Stomach smooth muscle (tissue), 2 donors: Measurements from ENCODE around the gene RRP9.

Source experiments
- H3K27ac ChIP-seq: one replicate; pipeline ENCODE4 v1.7.0; 2013; ENCODE audit warnings: mild to moderate bottlenecking, low read length, inconsistent platforms
- H3K27me3 ChIP-seq, 2 donors: one replicate each; pipeline ENCODE4 v1.7.0; 2013; ENCODE audit warnings: low read length in 2 of 2; ENCODE audit not compliant: insufficient read depth in 2 of 2, control insufficient read depth in 1 of 2
- H3K36me3 ChIP-seq, 2 donors: one replicate each; pipeline ENCODE4 v1.7.0; 2013; ENCODE audit warnings: low read length in 2 of 2; ENCODE audit not compliant: control insufficient read depth in 2 of 2, insufficient read depth in 2 of 2
- H3K4me1 ChIP-seq: one replicate; pipeline ENCODE4 v1.7.0; 2013; ENCODE audit warnings: low read length; ENCODE audit not compliant: control insufficient read depth, insufficient read depth
- H3K4me3 ChIP-seq, 2 donors: one replicate each; pipeline ENCODE4 v1.7.0; 2013; ENCODE audit warnings: low read length in 2 of 2
- H3K9ac ChIP-seq, 2 donors: one replicate each; pipeline ENCODE4 v1.7.0; 2013; ENCODE audit warnings: low read length in 2 of 2, mild to moderate bottlenecking in 1 of 2
- H3K9me3 ChIP-seq, 2 donors: one replicate each; pipeline ENCODE4 v1.7.0; 2013; ENCODE audit warnings: low read length in 2 of 2; ENCODE audit not compliant: control insufficient read depth in 2 of 2
- donor health status: healthy.
- donor health status: Pancreatic carcinoma.

The RRP9 gene

GRCh38 chr3:51894391-51894790, 47.3 kb downstream of the RRP9 start:
- Histone ChIP-seq H3K27me3 (peaks cover 6 to 7% of the 10 kb centered on the region in 2 donors), H3K36me3 (no peaks in the 10 kb centered on the region), H3K4me3 (no peak overlapping the region), H3K27ac (no peak overlapping the region), H3K9ac (no peak overlapping the region), H3K9me3 (no peaks in the 10 kb centered on the region), H3K4me1 (no peaks in the 10 kb centered on the region)

- H3K4me3 ChIP-seq = no peak overlapping the region
- H3K9me3 ChIP-seq = no peaks in the 10 kb centered on the region
- H3K36me3 ChIP-seq = no peaks in the 10 kb centered on the region
- no peak overlapping the region for H3K27ac ChIP-seq
- H3K9ac ChIP-seq = no peak overlapping the region
- no peaks in the 10 kb centered on the region for H3K4me1 ChIP-seq
- peaks cover 2 to 6% of the 10 kb centered on the region in 2 donors for H3K27me3 ChIP-seq
Observed at GRCh38 chr3:51891242-51892039, 50.3 kb downstream of the RRP9 start.

- H3K36me3 ChIP-seq = no peaks in the 10 kb centered on the region
- H3K9ac ChIP-seq = no peak overlapping the region
- H3K27ac ChIP-seq = no peak overlapping the region
- peaks cover 0 to 2% of the 10 kb centered on the region in 2 donors for H3K27me3 ChIP-seq
- no peak overlapping the region for H3K4me3 ChIP-seq
- no peaks in the 10 kb centered on the region for H3K9me3 ChIP-seq
- H3K4me1 ChIP-seq = no peaks in the 10 kb centered on the region
Observed at GRCh38 chr3:51888463-51889105, 53.1 kb downstream of the RRP9 start.

- peaks cover 0 to 2% of the 10 kb centered on the region in 2 donors for H3K27me3 ChIP-seq
- no peaks in the 10 kb centered on the region for H3K36me3 ChIP-seq
- H3K4me3 ChIP-seq = no peak overlapping the region
- H3K9ac ChIP-seq = no peak overlapping the region
- H3K27ac ChIP-seq = no peak overlapping the region
- H3K9me3 ChIP-seq = no peaks in the 10 kb centered on the region
- no peaks in the 10 kb centered on the region for H3K4me1 ChIP-seq
Observed at GRCh38 chr3:51887620-51888019, 54.1 kb downstream of the RRP9 start.

- H3K27ac ChIP-seq = no peak overlapping the region
- no peaks in the 10 kb centered on the region for H3K27me3 ChIP-seq
- no peak overlapping the region for H3K9ac ChIP-seq
- no peaks in the 10 kb centered on the region for H3K4me1 ChIP-seq
- H3K4me3 ChIP-seq = no peak overlapping the region
- no peaks in the 10 kb centered on the region for H3K9me3 ChIP-seq
- H3K36me3 ChIP-seq = no peaks in the 10 kb centered on the region
Observed at GRCh38 chr3:51886447-51886846, 55.3 kb downstream of the RRP9 start.
